Measurements from ENCODE around the gene SMIM35. TPM values are rescaled to one million over a fixed set of nuclear protein-coding genes. Genes with fewer than 3 reads are reported as not detected.
"Not testable (repeated sequence)": the region's sequence is repeated elsewhere in the genome, so short reads cannot be mapped to it uniquely, and the experiment has no call there.

The SMIM35 gene
- total RNA-seq, 1 donor from 2014 or later: not detected

- no peak for DNase-seq (ENCODE audit: low read depth)
Measured at GRCh38 chr11:118045191-118045590, 41.6 kb downstream of the SMIM35 start.

- DNase-seq (ENCODE audit: low read depth): no peak
Measured at GRCh38 chr11:118042796-118043195, 44.0 kb downstream of the SMIM35 start.

- DNase-seq (ENCODE audit: low read depth): no peak
Measured at GRCh38 chr11:118042141-118042540, 44.6 kb downstream of the SMIM35 start.

DNA sequence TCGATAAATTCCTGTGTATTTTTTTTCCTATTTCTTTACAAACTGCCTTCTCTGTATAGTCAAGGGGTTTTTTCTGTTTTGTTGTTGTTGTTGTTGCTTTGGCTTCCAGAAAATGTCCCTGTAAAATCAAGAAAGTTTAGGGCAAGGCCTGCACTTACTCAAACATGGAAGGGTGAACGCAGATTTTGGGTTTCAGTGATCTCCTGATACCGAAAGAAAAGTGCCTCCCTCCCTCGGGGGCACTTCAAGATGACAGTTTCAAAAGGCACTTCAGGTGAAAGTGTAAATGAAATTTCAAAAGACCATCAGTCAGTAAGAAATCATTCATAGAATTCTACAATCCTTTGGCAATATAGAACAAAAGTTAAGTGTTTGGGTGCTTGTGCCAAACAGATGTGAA, 53.3 kb downstream of the SMIM35 start:
- DNase-seq (ENCODE audit: low read depth): no peak

- DNase-seq (ENCODE audit: low read depth): no peak
Measured at GRCh38 chr11:118028626-118029025, 58.1 kb downstream of the SMIM35 start.

GRCh38 chr11:118027694-118028093, 59.1 kb downstream of the SMIM35 start:
- DNase-seq (ENCODE audit: low read depth): no peak

- no peak for DNase-seq (ENCODE audit: low read depth)
Measured at GRCh38 chr11:118021146-118021545, 65.6 kb downstream of the SMIM35 start.

GRCh38 chr11:118018401-118018800, 68.4 kb downstream of the SMIM35 start:
- DNase-seq (ENCODE audit: low read depth): no peak

DNA sequence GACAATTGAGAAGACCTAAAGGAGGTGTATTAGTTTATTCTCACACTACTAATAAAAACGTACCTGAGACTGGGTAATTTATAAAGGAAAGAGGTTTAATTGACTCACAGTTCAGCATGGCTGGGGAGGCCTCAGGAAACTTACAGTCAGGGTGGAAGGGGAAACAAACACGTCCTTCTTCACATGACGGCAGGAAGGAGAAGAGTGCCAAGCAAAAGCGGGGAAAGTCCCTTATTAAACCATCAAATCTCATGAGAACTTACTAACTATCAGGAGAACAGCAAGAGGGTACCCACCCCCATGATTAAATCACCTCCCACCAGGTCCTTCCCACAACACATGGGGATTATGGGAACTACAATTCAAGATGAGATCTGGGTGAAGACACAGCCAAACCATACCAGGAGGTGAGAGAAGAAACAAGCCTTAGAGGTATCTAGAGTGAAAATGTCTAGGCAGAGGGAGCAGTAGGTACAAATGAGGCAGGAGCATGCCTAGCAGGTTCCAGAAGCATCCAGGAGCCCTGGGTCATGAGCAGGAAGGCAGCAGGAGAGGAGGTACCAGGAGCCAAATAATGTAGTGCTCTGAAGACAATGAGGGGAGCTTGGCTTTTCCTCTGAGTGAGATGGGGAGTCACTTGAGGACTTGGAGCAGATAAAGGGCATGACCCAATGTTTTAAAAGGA, 69.0 kb downstream of the SMIM35 start:
- no peak for DNase-seq (ENCODE audit: low read depth)

DNA sequence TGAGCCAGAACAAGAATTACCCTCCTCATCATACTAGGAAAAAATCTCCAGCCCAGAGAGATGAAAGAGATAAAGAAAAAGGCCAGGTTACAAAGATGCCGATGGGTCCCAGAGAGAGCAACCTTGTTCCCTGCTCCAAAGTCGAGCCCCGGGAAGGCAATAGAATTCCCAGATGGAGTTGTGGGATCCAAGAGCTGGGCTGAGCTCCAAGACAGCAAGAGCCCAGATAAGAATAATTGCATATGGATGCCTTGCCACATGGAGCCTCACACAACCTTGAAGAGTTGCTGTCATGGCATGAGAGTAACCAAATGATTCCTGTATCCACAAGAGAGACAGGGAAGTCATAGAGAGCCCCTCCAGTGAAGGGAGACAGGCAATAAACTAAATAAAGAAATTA, 69.7 kb downstream of the SMIM35 start:
- no peak for DNase-seq (ENCODE audit: low read depth)

GRCh38 chr11:118016104-118016503, 70.7 kb downstream of the SMIM35 start:
- DNase-seq (ENCODE audit: low read depth): no peak

DNA sequence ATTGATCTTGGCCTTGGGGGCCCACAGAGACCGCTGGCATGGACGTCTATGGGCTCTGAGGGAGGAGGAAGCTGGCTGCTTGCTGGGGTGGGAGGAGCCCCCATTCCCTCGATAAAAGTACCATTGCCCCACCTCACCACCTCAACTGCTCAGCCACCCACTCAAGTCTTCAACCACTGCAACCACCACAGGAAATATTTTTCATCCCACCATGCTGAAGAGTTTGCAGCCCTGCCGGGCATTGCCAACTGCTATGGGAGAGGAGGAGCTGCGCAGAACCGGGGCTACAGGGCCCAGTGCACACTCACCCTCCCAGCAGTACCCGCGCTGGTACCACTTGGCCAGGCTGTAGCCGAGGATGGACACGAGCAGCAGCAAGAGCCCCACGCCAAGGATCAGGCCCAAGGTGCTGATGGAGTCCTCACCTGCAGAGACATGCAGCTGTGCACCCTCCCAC, 71.3 kb downstream of the SMIM35 start:
- no peak for DNase-seq (ENCODE audit: low read depth)

GRCh38 chr11:118014022-118014421, 72.7 kb downstream of the SMIM35 start:
- DNase-seq (ENCODE audit: low read depth): no peak

GRCh38 chr11:118012083-118012669, 74.6 kb downstream of the SMIM35 start:
- DNase-seq (ENCODE audit: low read depth): no peak

DNA sequence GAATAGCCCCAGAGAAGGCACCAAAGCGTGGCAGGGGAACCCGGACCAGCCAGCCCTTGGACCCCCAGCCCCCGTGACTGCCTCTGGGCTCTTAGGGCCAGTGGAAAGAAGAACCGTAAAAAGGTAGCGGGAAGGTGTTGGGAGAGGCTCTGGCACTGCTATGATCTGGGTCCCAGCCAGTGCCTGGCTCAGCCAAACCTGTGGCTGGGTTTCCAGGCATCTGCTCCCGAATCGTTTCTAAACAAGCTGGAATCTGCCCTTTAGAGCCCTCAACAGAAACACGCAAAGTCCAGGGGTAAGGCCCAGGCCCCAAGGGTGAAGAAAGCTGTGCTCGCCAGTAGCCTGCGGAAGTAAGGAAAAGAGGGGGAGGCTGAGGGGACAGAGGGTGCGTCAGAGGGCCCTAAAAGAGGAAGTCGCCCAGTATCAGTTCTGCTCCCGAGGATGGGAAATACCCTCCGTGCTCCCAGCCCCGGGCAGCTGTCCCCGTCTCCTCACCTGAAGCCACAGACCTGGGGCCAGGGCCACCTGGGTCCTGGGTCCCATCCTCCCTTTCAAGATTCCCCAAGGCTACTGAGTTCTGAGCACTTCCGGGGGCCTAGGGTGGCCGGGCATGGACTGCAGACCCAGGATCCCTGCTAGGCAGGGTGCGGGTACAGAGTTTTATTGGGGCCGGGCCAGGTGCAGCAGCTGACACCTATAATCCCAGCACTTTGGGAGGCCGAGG, 75.9 kb downstream of the SMIM35 start:
- DNase-seq (ENCODE audit: low read depth): no peak

GRCh38 chr11:118009864-118010737, 76.7 kb downstream of the SMIM35 start:
- no peak for DNase-seq (ENCODE audit: low read depth)

DNA sequence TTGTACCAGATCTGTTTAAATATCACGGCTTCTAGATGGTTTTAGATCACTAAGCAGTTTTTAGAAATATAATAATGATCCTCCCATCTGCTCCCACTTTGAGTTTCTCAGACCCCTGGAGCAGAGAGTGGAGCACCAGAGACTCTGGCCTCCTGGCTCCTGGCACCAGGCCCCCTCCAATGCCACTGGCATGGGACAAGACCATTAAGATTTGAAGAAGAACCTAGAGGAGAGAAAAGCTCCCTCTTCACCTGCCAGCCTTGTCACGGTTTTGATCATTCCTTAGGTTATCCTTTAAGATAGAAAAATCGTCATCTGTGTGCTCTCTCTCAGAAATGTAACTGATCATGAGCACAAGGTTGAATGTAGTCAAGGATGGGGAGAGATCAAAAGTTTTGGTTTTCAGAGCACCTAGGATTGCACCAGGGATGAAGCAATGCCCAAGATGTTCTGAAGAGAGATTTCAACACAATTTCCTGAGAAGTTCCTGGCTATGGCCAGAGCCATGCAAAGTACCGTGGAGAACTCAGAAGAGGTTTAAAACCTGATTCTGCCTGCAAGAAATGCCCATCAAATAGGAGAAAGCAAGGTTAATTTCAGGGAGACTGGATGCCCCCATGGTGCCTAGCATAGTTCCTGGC, 78.4 kb downstream of the SMIM35 start:
- no peak for DNase-seq (ENCODE audit: low read depth)

- DNase-seq (ENCODE audit: low read depth): not testable (repeated sequence)
Measured at GRCh38 chr11:118007563-118008270, 79.0 kb downstream of the SMIM35 start.

DNA sequence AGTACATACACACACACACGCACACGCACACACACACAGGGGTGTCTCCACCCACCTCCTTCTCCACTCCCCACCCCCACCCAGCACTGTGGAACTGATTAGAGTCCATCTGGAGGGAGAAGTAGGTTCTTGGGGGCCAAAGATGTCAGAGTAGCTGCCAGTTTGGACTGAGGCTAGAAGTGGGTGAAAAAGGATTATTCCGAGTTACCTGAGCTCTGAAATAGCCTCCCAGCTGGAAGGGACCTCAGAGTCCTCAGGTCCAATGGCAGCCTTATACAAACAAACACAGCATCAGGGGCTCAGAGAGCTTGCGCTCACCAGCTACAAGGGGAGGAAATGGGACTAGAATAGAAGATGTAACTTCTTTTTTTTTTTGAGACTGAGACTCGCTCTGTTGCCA, 79.7 kb downstream of the SMIM35 start:
- no peak for DNase-seq (ENCODE audit: low read depth)

GRCh38 chr11:118006153-118006534, 80.6 kb downstream of the SMIM35 start:
- no peak for DNase-seq (ENCODE audit: low read depth)
